GM12875 (cell line): Measurements from ENCODE around the gene ARID1A.

ENCODE experiments used
- H3K4me3 ChIP-seq: one replicate; pipeline ENCODE4 v1.5.1; 2011; ENCODE audit warnings: low read depth, low read length, control low read depth
- TF ChIP-seq, protein P1 (sequence below): IDR thresholded peaks from 2 replicates; pipeline ENCODE4 v1.5.1; 2011; ENCODE audit warnings: low read depth, mild to moderate bottlenecking, control low read depth, inconsistent platforms, low read length, moderate library complexity, borderline replicate concordance; ENCODE audit not compliant: insufficient read depth

Gene ARID1A

DNA sequence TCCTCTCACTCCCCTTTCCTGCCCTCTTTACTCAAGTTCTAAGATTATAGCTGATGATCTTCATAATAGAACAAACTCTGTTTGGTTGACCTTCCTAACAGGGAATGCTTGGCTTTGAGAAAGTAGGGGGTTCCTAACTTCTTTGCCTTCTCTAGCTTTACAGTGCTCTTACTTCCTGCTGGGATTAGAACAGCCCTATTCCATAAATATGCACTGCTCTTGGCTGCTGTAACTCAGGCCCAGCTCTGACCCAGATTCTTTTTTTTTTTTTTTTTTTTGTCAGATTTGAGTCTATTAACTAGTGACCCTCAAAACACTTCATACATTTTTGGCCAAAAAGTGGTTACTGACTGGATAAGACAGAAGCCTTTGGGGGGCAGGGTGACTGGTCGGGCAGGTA lies 52.5 kb downstream of the ARID1A start:
- no peak overlapping the region for H3K4me3 ChIP-seq
- TF ChIP-seq, protein P1, sequence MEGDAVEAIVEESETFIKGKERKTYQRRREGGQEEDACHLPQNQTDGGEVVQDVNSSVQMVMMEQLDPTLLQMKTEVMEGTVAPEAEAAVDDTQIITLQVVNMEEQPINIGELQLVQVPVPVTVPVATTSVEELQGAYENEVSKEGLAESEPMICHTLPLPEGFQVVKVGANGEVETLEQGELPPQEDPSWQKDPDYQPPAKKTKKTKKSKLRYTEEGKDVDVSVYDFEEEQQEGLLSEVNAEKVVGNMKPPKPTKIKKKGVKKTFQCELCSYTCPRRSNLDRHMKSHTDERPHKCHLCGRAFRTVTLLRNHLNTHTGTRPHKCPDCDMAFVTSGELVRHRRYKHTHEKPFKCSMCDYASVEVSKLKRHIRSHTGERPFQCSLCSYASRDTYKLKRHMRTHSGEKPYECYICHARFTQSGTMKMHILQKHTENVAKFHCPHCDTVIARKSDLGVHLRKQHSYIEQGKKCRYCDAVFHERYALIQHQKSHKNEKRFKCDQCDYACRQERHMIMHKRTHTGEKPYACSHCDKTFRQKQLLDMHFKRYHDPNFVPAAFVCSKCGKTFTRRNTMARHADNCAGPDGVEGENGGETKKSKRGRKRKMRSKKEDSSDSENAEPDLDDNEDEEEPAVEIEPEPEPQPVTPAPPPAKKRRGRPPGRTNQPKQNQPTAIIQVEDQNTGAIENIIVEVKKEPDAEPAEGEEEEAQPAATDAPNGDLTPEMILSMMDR = no peak

DNA sequence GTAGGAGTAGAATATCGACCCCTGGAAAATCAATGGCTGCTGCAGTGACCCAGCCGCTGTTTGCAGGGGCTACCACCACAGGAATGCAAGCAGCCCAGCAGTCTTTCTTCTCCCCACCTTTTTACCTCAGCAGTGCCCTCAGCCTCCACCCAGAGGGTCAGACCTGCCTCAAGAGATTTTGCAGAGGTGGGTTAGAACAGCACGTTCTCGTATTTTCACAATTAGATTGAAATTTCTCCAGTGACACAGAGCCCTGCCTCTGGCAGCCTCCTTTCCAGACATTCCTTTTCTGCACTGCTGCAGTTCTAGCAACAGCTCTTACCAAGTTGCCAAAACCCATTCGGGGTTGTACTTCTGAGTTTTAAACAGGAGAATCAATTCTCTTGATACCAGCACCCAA lies 53.6 kb downstream of the ARID1A start:
- TF ChIP-seq, protein P1 = no peak

DNA sequence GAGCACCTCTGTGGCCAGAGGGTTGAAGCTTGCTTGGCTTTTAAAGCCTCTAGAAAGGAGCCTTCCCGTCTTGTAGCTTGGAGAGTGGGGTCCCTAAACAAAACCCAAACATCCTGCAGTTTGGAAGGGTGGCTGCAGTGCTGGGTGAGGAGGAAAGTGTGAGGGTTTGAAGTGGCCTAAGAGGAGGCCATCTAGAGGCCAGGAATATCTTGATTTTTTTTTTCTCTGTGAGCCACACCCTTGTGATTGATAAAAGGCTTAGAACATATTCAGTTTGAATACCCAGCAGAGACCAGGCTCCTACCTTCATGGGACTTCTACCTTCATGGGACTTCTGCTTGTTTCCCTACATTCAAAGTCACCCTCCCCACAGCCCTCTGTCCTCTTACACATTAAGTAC lies 54.6 kb downstream of the ARID1A start:
- TF ChIP-seq, protein P1 = no peak
- H3K4me3 ChIP-seq = no peak overlapping the region

More for the DNA sequence above, 53.6 kb downstream of the ARID1A start:
- no peak overlapping the region for H3K4me3 ChIP-seq

DNA sequence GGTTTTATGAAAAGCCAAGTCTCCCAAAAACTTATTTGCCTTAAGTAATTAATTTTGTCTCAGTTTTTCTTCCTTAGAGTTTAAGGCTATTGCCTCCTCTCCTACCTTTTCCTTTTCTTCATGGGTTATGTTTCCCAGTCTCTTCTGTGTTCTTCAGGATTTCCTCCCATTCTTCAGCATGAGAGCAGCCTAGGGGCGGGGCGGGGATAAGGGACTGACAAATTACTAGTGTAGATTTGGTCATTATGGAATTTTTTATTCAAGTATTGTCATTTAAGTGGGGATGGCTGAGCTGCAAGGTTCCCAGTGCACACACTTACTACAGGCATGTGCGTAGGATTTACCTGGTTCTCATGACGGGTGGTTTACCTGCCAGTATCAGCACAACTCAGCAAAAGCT lies 56.7 kb downstream of the ARID1A start:
- H3K4me3 ChIP-seq = no peak overlapping the region
- TF ChIP-seq, protein P1 = no peak

DNA sequence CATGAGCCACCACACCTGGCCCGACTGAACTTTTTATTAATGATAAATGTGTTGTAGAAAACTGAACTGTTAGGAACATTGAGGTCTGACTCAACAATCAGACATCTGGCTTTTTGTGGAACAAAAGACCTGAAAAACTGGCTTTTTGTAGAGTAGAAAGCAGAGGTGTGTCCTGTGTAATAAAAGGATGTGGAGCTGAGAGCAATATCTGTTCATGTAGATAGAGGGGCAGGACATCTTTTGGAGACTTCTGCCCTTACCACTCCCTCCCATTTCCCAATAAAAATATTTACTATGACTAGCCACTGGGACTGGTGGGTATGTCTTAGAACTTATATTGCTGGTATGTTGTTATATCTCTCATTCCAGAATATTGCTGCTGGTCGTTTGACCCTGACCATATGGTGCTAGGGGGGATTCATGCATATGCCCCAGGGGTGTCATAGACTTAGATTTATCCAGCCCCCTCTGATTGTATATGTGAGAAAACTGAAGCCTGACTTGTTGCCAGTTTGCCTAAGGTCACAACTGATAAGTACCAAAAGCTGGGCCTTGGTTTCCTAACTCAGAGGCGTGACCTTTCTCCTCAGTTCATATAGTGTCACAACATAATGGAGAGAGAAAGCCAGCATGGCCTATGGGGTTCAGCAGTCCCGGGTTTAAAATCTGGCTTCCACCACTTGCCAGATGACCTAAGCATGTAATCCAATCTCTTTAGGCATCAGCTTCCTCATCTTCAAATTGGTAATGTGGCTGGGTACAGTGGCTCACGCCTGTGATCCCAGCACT lies 58.5 kb downstream of the ARID1A start:
- H3K4me3 ChIP-seq = no peak overlapping the region
- TF ChIP-seq, protein P1 = no peak

DNA sequence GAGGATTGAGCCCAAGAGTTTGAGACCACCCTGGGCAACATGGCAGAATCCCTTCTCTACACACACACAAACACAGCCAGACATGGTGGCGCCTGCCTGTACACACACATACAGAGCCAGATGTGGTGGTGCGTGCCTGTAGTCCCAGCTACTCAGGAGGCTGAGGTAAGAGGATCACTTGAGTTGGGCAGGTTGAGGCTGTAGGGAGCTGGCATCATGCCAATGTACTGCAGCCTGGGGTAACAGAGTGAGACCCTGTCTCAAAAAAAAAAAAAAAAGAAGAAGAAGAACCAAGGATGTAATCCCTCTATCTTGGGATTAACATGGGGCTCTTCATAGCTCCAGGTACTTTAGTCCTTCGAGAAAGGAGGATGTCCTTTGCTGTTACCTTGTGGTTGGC lies 62.5 kb downstream of the ARID1A start:
- H3K4me3 ChIP-seq = no peak overlapping the region
- TF ChIP-seq, protein P1 = no peak

DNA sequence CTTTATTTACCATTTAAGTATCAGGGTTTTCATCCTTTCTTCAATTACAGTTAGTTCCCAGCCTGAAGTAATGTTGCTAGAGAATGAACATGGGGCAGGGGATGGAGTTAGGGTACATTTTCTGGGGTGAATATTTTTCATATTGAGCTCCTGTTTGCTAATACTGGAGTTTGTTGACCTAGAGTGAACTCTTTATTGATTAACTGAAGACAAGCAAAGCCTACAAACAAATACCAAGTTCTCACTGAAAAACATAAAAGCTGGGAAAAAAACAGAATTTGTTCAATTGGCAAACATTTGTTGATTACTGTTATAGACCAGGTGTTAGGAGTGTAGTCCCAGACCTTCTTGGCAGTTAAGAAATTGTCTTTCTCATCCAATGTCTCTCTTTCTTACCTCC lies 63.7 kb downstream of the ARID1A start:
- TF ChIP-seq, protein P1 = no peak
- no peak overlapping the region for H3K4me3 ChIP-seq
